ENCODE results near the gene CYTH4.

GRCh38 chr22:37285937-37286336 lies 3.6 kb downstream of the CYTH4 start:
- TF ChIP-seq, protein P1, sequence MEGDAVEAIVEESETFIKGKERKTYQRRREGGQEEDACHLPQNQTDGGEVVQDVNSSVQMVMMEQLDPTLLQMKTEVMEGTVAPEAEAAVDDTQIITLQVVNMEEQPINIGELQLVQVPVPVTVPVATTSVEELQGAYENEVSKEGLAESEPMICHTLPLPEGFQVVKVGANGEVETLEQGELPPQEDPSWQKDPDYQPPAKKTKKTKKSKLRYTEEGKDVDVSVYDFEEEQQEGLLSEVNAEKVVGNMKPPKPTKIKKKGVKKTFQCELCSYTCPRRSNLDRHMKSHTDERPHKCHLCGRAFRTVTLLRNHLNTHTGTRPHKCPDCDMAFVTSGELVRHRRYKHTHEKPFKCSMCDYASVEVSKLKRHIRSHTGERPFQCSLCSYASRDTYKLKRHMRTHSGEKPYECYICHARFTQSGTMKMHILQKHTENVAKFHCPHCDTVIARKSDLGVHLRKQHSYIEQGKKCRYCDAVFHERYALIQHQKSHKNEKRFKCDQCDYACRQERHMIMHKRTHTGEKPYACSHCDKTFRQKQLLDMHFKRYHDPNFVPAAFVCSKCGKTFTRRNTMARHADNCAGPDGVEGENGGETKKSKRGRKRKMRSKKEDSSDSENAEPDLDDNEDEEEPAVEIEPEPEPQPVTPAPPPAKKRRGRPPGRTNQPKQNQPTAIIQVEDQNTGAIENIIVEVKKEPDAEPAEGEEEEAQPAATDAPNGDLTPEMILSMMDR (IDR thresholded peaks at IDR 0.05): no peak
- TF ChIP-seq POLR2A (IDR thresholded peaks at IDR 0.05): no peak
- TF ChIP-seq POLR2AphosphoS5 (IDR thresholded peaks at IDR 0.05): no peak
